Activated gamma-delta T cell treated with Interleukin-2 at 50 U/mL for 16 hours (primary cell): ENCODE results near the gene RFXAP.
"Not testable (repeated sequence)": the region's sequence is repeated elsewhere in the genome, so short reads cannot be mapped to it uniquely, and the experiment has no call there.

Experiments used
- DNase-seq: peaks from one replicate; pipeline ENCODE4 v3.0.0-alpha.2; 2020

Gene RFXAP

GRCh38 chr13:36818804-36819738 is at the start of gene RFXAP:
RFXAP (plus strand) TSS chr13:36819222; CDS start chr13:36819358, 136 bp downstream.
- peak; percentile 90 for DNase-seq

- no peak for DNase-seq
These were observed 49.5 kb upstream of the RFXAP start for GRCh38 chr13:36769545-36769944.

GRCh38 chr13:36770741-36771140 is 48.3 kb upstream of the RFXAP start:
- DNase-seq: no peak

GRCh38 chr13:36772853-36773252 is 46.2 kb upstream of the RFXAP start:
- no peak for DNase-seq

GRCh38 chr13:36774931-36775330 is 44.1 kb upstream of the RFXAP start:
- DNase-seq: no peak

GRCh38 chr13:36776175-36776574 is 42.8 kb upstream of the RFXAP start:
- DNase-seq: no peak

- DNase-seq: no peak
These were observed 40.8 kb upstream of the RFXAP start for GRCh38 chr13:36778083-36778671.

GRCh38 chr13:36783890-36784289 is 35.1 kb upstream of the RFXAP start:
- no peak for DNase-seq

- not testable (repeated sequence) for DNase-seq
These were observed 32.8 kb upstream of the RFXAP start for GRCh38 chr13:36786175-36786574.

- DNase-seq: no peak
These were observed 31.8 kb upstream of the RFXAP start for GRCh38 chr13:36787181-36787580.

GRCh38 chr13:36788276-36788675 is 30.7 kb upstream of the RFXAP start:
- DNase-seq: no peak

GRCh38 chr13:36789061-36789460 is 30.0 kb upstream of the RFXAP start:
- DNase-seq: no peak

- no peak for DNase-seq
These were observed 29.3 kb upstream of the RFXAP start for GRCh38 chr13:36789730-36790129.

GRCh38 chr13:36794706-36795105 is 24.3 kb upstream of the RFXAP start:
- no peak for DNase-seq

GRCh38 chr13:36795463-36795862 is 23.6 kb upstream of the RFXAP start:
- no peak for DNase-seq

- DNase-seq: no peak
These were observed 23.0 kb upstream of the RFXAP start for GRCh38 chr13:36796052-36796451.

GRCh38 chr13:36801035-36801434 is 18.0 kb upstream of the RFXAP start:
- DNase-seq: no peak

GRCh38 chr13:36804588-36804987 is 14.4 kb upstream of the RFXAP start:
- no peak for DNase-seq

GRCh38 chr13:36806102-36806501 is 12.9 kb upstream of the RFXAP start:
- DNase-seq: no peak

- DNase-seq: no peak
These were observed 11.4 kb upstream of the RFXAP start for GRCh38 chr13:36807616-36808015.

GRCh38 chr13:36813225-36813624 is 5.8 kb upstream of the RFXAP start:
- no peak for DNase-seq

- DNase-seq: no peak
These were observed 4.6 kb upstream of the RFXAP start for GRCh38 chr13:36814465-36814864.

- DNase-seq: no peak
These were observed 4.0 kb upstream of the RFXAP start for GRCh38 chr13:36815062-36815461.
